Central memory CD8-positive, alpha-beta T cell (primary cell): ENCODE measurements around the gene MAPK13.
A peak's percentile ranks its signal among the peaks of the same experiment; 100 is the strongest.

Source experiments
- ATAC-seq: fragments of 150-1000 bp; cut with Tn5 transposase; replicated peaks from 2 replicates; pipeline ENCODE4 v1.10.0; 2022; ENCODE audit warnings: mild to moderate bottlenecking, moderate FRiP score, moderate number of reproducible peaks; ENCODE audit not compliant: poor library complexity, severe bottlenecking; ENCODE audit errors: extremely low read depth
- DNase-seq, 2 donors: peaks; one replicate each; pipeline ENCODE4 v3.0.0; 2021; ENCODE audit warnings: low spot score in 2 of 2
- H3K27ac Mint-ChIP-seq: one replicate; pipeline ENCODE4 v1.8.0; 2022; ENCODE audit warnings: low read depth, mild to moderate bottlenecking, moderate library complexity, mixed read lengths
- H3K27me3 Mint-ChIP-seq: one replicate; pipeline ENCODE4 v1.8.0; 2022; ENCODE audit warnings: mixed read lengths
- H3K36me3 Mint-ChIP-seq: one replicate; pipeline ENCODE4 v1.8.0; 2022; ENCODE audit warnings: mild to moderate bottlenecking, moderate library complexity, mixed read lengths; ENCODE audit not compliant: insufficient read depth
- H3K4me1 Mint-ChIP-seq: one replicate; pipeline ENCODE4 v1.8.0; 2022; ENCODE audit warnings: mixed read lengths
- H3K4me3 Mint-ChIP-seq: one replicate; pipeline ENCODE4 v1.8.0; 2022; ENCODE audit warnings: mild to moderate bottlenecking, moderate library complexity, mixed read lengths
- H3K9me3 Mint-ChIP-seq: one replicate; pipeline ENCODE4 v1.8.0; 2022; ENCODE audit warnings: mixed read lengths

MAPK13 gene

GRCh38 chr6:36135053-36135731, 4.9 kb downstream of the MAPK13 start:
- Mint-ChIP-seq H3K36me3 (peaks cover 40% of the 10 kb centered on the region), H3K4me1 (peaks cover 44% of the 10 kb centered on the region), H3K4me3 (no peak overlapping the region), H3K9me3 (no peaks in the 10 kb centered on the region), H3K27me3 (no peaks in the 10 kb centered on the region), H3K27ac (peak overlapping the region; percentile 41)
- ATAC-seq (no peak), DNase-seq (no peak)

GRCh38 chr6:36136034-36136433, 5.7 kb downstream of the MAPK13 start:
- H3K36me3 Mint-ChIP-seq = peaks cover 37% of the 10 kb centered on the region
- H3K27me3 Mint-ChIP-seq = no peaks in the 10 kb centered on the region
- H3K4me1 Mint-ChIP-seq = peaks cover 48% of the 10 kb centered on the region
- no peak overlapping the region for H3K4me3 Mint-ChIP-seq
- no peaks in the 10 kb centered on the region for H3K9me3 Mint-ChIP-seq
- DNase-seq (no peak), ATAC-seq (no peak)
- H3K27ac Mint-ChIP-seq = peak overlapping the region; percentile 41

- ATAC-seq = no peak
- DNase-seq = no peak
- H3K4me1 Mint-ChIP-seq = peaks cover 50% of the 10 kb centered on the region
- no peaks in the 10 kb centered on the region for H3K9me3 Mint-ChIP-seq
- peaks cover 36% of the 10 kb centered on the region for H3K36me3 Mint-ChIP-seq
- no peaks in the 10 kb centered on the region for H3K27me3 Mint-ChIP-seq
- H3K4me3 Mint-ChIP-seq = no peak overlapping the region
- no peak overlapping the region for H3K27ac Mint-ChIP-seq
Observed at GRCh38 chr6:36136551-36136950, 6.2 kb downstream of the MAPK13 start.

- ATAC-seq (no peak), DNase-seq (no peak)
- Mint-ChIP-seq H3K36me3 (peaks cover 35% of the 10 kb centered on the region), H3K4me3 (no peak overlapping the region), H3K4me1 (peaks cover 38% of the 10 kb centered on the region), H3K27ac (no peak overlapping the region), H3K27me3 (no peaks in the 10 kb centered on the region), H3K9me3 (no peaks in the 10 kb centered on the region)
Observed at GRCh38 chr6:36138667-36139066, 8.4 kb downstream of the MAPK13 start.

- Mint-ChIP-seq H3K4me3 (no peak overlapping the region), H3K36me3 (peaks cover 33% of the 10 kb centered on the region), H3K4me1 (peaks cover 35% of the 10 kb centered on the region), H3K9me3 (no peaks in the 10 kb centered on the region), H3K27me3 (no peaks in the 10 kb centered on the region), H3K27ac (peak overlapping the region; percentile 50)
- ATAC-seq = no peak
- DNase-seq = no peak
Observed at GRCh38 chr6:36139431-36139830, 9.1 kb downstream of the MAPK13 start.

- H3K36me3 Mint-ChIP-seq = peaks cover 31% of the 10 kb centered on the region
Observed at GRCh38 chr6:36139991-36140710, 9.8 kb downstream of the MAPK13 start.

GRCh38 chr6:36141091-36141490, 10.8 kb downstream of the MAPK13 start:
- no peak for DNase-seq
- no peak for ATAC-seq
- peaks cover 23% of the 10 kb centered on the region for H3K4me1 Mint-ChIP-seq

More at GRCh38 chr6:36139991-36140710, 9.8 kb downstream of the MAPK13 start:
- Mint-ChIP-seq H3K9me3 (no peaks in the 10 kb centered on the region), H3K4me3 (no peak overlapping the region), H3K27ac (peak overlapping the region; percentile 50), H3K27me3 (no peaks in the 10 kb centered on the region), H3K4me1 (peaks cover 30% of the 10 kb centered on the region)
- DNase-seq (no peak), ATAC-seq (no peak)

GRCh38 chr6:36141961-36142360, 11.6 kb downstream of the MAPK13 start:
- no peaks in the 10 kb centered on the region for H3K9me3 Mint-ChIP-seq
- peak overlapping the region; percentile 1 for H3K4me3 Mint-ChIP-seq
- peak overlapping the region; percentile 44 for H3K27ac Mint-ChIP-seq
- H3K4me1 Mint-ChIP-seq = peaks cover 29% of the 10 kb centered on the region
- H3K27me3 Mint-ChIP-seq = no peaks in the 10 kb centered on the region
- H3K36me3 Mint-ChIP-seq = peaks cover 19% of the 10 kb centered on the region
- DNase-seq (no peak), ATAC-seq (no peak)

More at GRCh38 chr6:36141091-36141490, 10.8 kb downstream of the MAPK13 start:
- no peaks in the 10 kb centered on the region for H3K27me3 Mint-ChIP-seq
- H3K27ac Mint-ChIP-seq = peak overlapping the region; percentile 44
- H3K9me3 Mint-ChIP-seq = no peaks in the 10 kb centered on the region
- no peak overlapping the region for H3K4me3 Mint-ChIP-seq
- peaks cover 25% of the 10 kb centered on the region for H3K36me3 Mint-ChIP-seq

- DNase-seq (no peak), ATAC-seq (no peak)
- peaks cover 38% of the 10 kb centered on the region for H3K4me1 Mint-ChIP-seq
- peaks cover 11% of the 10 kb centered on the region for H3K36me3 Mint-ChIP-seq
- no peak overlapping the region for H3K27ac Mint-ChIP-seq
- H3K9me3 Mint-ChIP-seq = no peaks in the 10 kb centered on the region
- H3K4me3 Mint-ChIP-seq = no peak overlapping the region
- no peaks in the 10 kb centered on the region for H3K27me3 Mint-ChIP-seq
Observed at GRCh38 chr6:36142971-36143838, 12.9 kb downstream of the MAPK13 start.

- Mint-ChIP-seq H3K27ac (no peak overlapping the region), H3K4me1 (peaks cover 31% of the 10 kb centered on the region), H3K36me3 (peaks cover 7% of the 10 kb centered on the region), H3K4me3 (no peak overlapping the region), H3K9me3 (no peaks in the 10 kb centered on the region), H3K27me3 (no peaks in the 10 kb centered on the region)
- DNase-seq (no peak), ATAC-seq (no peak)
Observed at GRCh38 chr6:36145495-36145894, 15.2 kb downstream of the MAPK13 start.

GRCh38 chr6:36147294-36147693, 17.0 kb downstream of the MAPK13 start:
- Mint-ChIP-seq H3K36me3 (peaks cover 4% of the 10 kb centered on the region), H3K9me3 (no peaks in the 10 kb centered on the region), H3K27me3 (no peaks in the 10 kb centered on the region), H3K27ac (no peak overlapping the region), H3K4me1 (peaks cover 18% of the 10 kb centered on the region), H3K4me3 (no peak overlapping the region)
- DNase-seq (no peak), ATAC-seq (no peak)

- no peak for DNase-seq
- no peaks in the 10 kb centered on the region for H3K9me3 Mint-ChIP-seq
- H3K27ac Mint-ChIP-seq = no peak overlapping the region
- ATAC-seq = no peak
- H3K4me3 Mint-ChIP-seq = no peak overlapping the region
- H3K4me1 Mint-ChIP-seq = peaks cover 15% of the 10 kb centered on the region
- peaks cover 3% of the 10 kb centered on the region for H3K36me3 Mint-ChIP-seq
- H3K27me3 Mint-ChIP-seq = no peaks in the 10 kb centered on the region
Observed at GRCh38 chr6:36149476-36149875, 19.2 kb downstream of the MAPK13 start.
